GM18520 (cell line): ENCODE data around the gene CRB1.
"Not testable (repeated sequence)": the region's sequence is repeated elsewhere in the genome, so short reads cannot be mapped to it uniquely, and the experiment has no call there.

Source experiments
- ATAC-seq: cut with Tn5 transposase; IDR thresholded peaks from one replicate; pipeline ENCODE4 v1.9.1; 2021; ENCODE audit not compliant: unreplicated experiment

The CRB1 gene

GRCh38 chr1:197394831-197395608 lies 127.0 kb downstream of the CRB1 start:
- ATAC-seq: no peak

GRCh38 chr1:197397895-197398294 lies 129.8 kb downstream of the CRB1 start:
- no peak for ATAC-seq

GRCh38 chr1:197399755-197400521 lies 131.9 kb downstream of the CRB1 start:
- ATAC-seq: peak; percentile 49

GRCh38 chr1:197400522-197400902 lies 132.5 kb downstream of the CRB1 start:
- ATAC-seq: no peak

GRCh38 chr1:197402189-197402588 lies 134.1 kb downstream of the CRB1 start:
- no peak for ATAC-seq

GRCh38 chr1:197404774-197405173 lies 136.7 kb downstream of the CRB1 start:
- ATAC-seq: not testable (repeated sequence)

GRCh38 chr1:197405614-197406013 lies 137.6 kb downstream of the CRB1 start:
- ATAC-seq: not testable (repeated sequence)

GRCh38 chr1:197413564-197413963 lies 145.5 kb downstream of the CRB1 start:
- ATAC-seq: no peak

GRCh38 chr1:197415221-197415620 lies 147.2 kb downstream of the CRB1 start:
- ATAC-seq: no peak

- ATAC-seq: no peak
These were observed 150.6 kb downstream of the CRB1 start for GRCh38 chr1:197418693-197419092.

GRCh38 chr1:197422993-197423392 lies 154.9 kb downstream of the CRB1 start:
- no peak for ATAC-seq

GRCh38 chr1:197424380-197424779 lies 156.3 kb downstream of the CRB1 start:
- ATAC-seq: no peak

GRCh38 chr1:197429372-197429771 lies 161.3 kb downstream of the CRB1 start:
- ATAC-seq: no peak

- ATAC-seq: no peak
These were observed 167.2 kb downstream of the CRB1 start for GRCh38 chr1:197435224-197435623.

- ATAC-seq: no peak
These were observed 169.5 kb downstream of the CRB1 start for GRCh38 chr1:197437601-197438000.

- ATAC-seq: no peak
These were observed 170.1 kb downstream of the CRB1 start for GRCh38 chr1:197438010-197438790.

- ATAC-seq: no peak
These were observed 171.7 kb downstream of the CRB1 start for GRCh38 chr1:197439708-197440280.

GRCh38 chr1:197440715-197441114 lies 172.7 kb downstream of the CRB1 start:
- ATAC-seq: no peak

- no peak for ATAC-seq
These were observed 174.0 kb downstream of the CRB1 start for GRCh38 chr1:197441999-197442414.

- ATAC-seq: no peak
These were observed 176.7 kb downstream of the CRB1 start for GRCh38 chr1:197444755-197445154.

- ATAC-seq: no peak
These were observed 180.2 kb downstream of the CRB1 start for GRCh38 chr1:197448121-197448779.
